ENCODE data around the gene TRIM31.
"Not testable (repeated sequence)": the region's sequence is repeated elsewhere in the genome, so short reads cannot be mapped to it uniquely, and the experiment has no call there.

The TRIM31 gene

GRCh38 chr6:30142665-30143064, 29.8 kb upstream of the TRIM31 start:
- ChIA-PET CTCF (interaction anchor here (0.8 to 2.2 kb wide), 2 partner anchors 9 to 11 kb away, joined by 3 to 25 read pairs; no protein-coding TSS in a partner anchor), POLR2A (no interaction called here)
- no peak for TF ChIP-seq CTCF (IDR thresholded peaks at IDR 0.05; ENCODE audit: insufficient read depth, low read length, missing control alignments)
- H3K4me3 ChIP-seq (ENCODE audit: low read depth, low read length), result no peak overlapping the region
- DNase-seq (ENCODE audit: low read depth, low spot score), result no peak

- POLR2A ChIA-PET; DNase-seq (ENCODE audit: low read depth, low spot score); CTCF ChIA-PET; H3K4me3 ChIP-seq (ENCODE audit: low read depth, low read length): not testable (repeated sequence)
Observed at GRCh38 chr6:30140240-30140639, 27.4 kb upstream of the TRIM31 start.

- no peak for DNase-seq (ENCODE audit: low read depth, low spot score)
- ChIA-PET POLR2A (no interaction called here), CTCF (interaction anchor here (3.4 to 11.5 kb wide), 2 partner anchors 12 to 25 kb away, joined by 12 to 444 read pairs; partner anchors contain the start of gene TRIM31)
- H3K4me3 ChIP-seq (ENCODE audit: low read depth, low read length), result no peak overlapping the region
- no peak for TF ChIP-seq CTCF (IDR thresholded peaks at IDR 0.05; ENCODE audit: insufficient read depth, low read length, missing control alignments)
Observed at GRCh38 chr6:30136570-30137286, 23.8 kb upstream of the TRIM31 start.

- TF ChIP-seq CTCF (IDR thresholded peaks at IDR 0.05; ENCODE audit: insufficient read depth, low read length, missing control alignments), result no peak
- POLR2A ChIA-PET, result no interaction called here
- H3K4me3 ChIP-seq (ENCODE audit: low read depth, low read length), result no peak within 1 kb of the TSS
- DNase-seq (ENCODE audit: low read depth, low spot score), result no peak
- CTCF ChIA-PET, result interaction anchor here (0.9 to 11.5 kb wide), 3 partner anchors 11 to 482 kb away, joined by 3 to 444 read pairs (median 12); partner anchors contain the start of gene TRIM31
Observed at GRCh38 chr6:30135757-30136156, 22.9 kb upstream of the TRIM31 start, which contains the start of gene TRIM40. TRIM40 (plus strand) TSS chr6:30136140; CDS start chr6:30137037, 897 bp downstream.

GRCh38 chr6:30135147-30135546, 22.3 kb upstream of the TRIM31 start:
- no peak for DNase-seq (ENCODE audit: low read depth, low spot score)
- TF ChIP-seq CTCF (IDR thresholded peaks at IDR 0.05; ENCODE audit: insufficient read depth, low read length, missing control alignments), result no peak
- ChIA-PET POLR2A (no interaction called here), CTCF (interaction anchor here (0.9 to 11.5 kb wide), 4 partner anchors 10 to 482 kb away, joined by 3 to 444 read pairs (median 8); partner anchors contain the start of gene TRIM31)
- H3K4me3 ChIP-seq (ENCODE audit: low read depth, low read length), result no peak overlapping the region

GRCh38 chr6:30131947-30132497, 19.1 kb upstream of the TRIM31 start:
- CTCF ChIA-PET, result interaction anchor here (0.7 to 11.5 kb wide), 34 partner anchors 9 to 429 kb away, joined by 3 to 444 read pairs (median 5); partner anchors contain the start of genes POLR1H, TRIM10 and TRIM31

More at GRCh38 chr6:30131947-30132497, 19.1 kb upstream of the TRIM31 start:
- no peak overlapping the region for H3K4me3 ChIP-seq (ENCODE audit: low read depth, low read length)
- POLR2A ChIA-PET, result no interaction called here
- TF ChIP-seq CTCF (IDR thresholded peaks at IDR 0.05; ENCODE audit: insufficient read depth, low read length, missing control alignments), result no peak
- DNase-seq (ENCODE audit: low read depth, low spot score), result no peak
